K562 (cell line): ENCODE results near the gene ZCCHC3. TPM values are rescaled to one million over a fixed set of nuclear protein-coding genes. Genes with fewer than 3 reads are reported as not detected.

Source experiments
- EHMT2 ChIP-seq: fragments of 450-650 bp; IDR thresholded peaks from 2 replicates; pipeline ENCODE4 v1.6.1; 2018; ENCODE audit warnings: antibody characterized with exemption
- ETS2 ChIP-seq: IDR thresholded peaks from 2 replicates; pipeline ENCODE4 v1.6.1; 2016; ENCODE audit warnings: borderline replicate concordance, missing genetic modification characterization, mild to moderate bottlenecking, moderate library complexity, missing compliant biosample characterization; ENCODE audit not compliant: poor library complexity, severe bottlenecking
- ETV6 ChIP-seq, 3 experiments: fragments of 150-350 bp in 1 of 3; sonication (generic) in 1 of 3; formaldehyde crosslinking in 1 of 3; IDR thresholded peaks; 2 replicates each; pipeline versions ENCODE4 v1.6.1 to v1.8.0; 2014 to 2022; ENCODE audit warnings: borderline replicate concordance in 2 of 3, low read depth in 2 of 3, antibody characterized with exemption in 1 of 3, low read length in 1 of 3, mild to moderate bottlenecking in 1 of 3, missing genetic modification reagents in 1 of 3
- GTF2A2 ChIP-seq: IDR thresholded peaks from 2 replicates; pipeline ENCODE4 v1.6.1; 2016; ENCODE audit warnings: mild to moderate bottlenecking, missing genetic modification characterization, missing compliant biosample characterization
- HMG20B ChIP-seq: fragments of 250-450 bp; sonication (Bioruptor Pico); IDR thresholded peaks from 2 replicates; pipeline ENCODE4 v1.5.0; 2021; ENCODE audit warnings: mild to moderate bottlenecking
- JUN ChIP-seq, 2 experiments: sonication (generic) in 1 of 2; formaldehyde crosslinking in 1 of 2; IDR thresholded peaks; 2 replicates each; pipeline versions ENCODE4 v1.6.1 to v1.8.0; 2012 to 2022; ENCODE audit warnings: borderline replicate concordance in 2 of 2, mild to moderate bottlenecking in 2 of 2, improper control_type of control experiment in 1 of 2, low read depth in 1 of 2, low read length in 1 of 2, missing genetic modification reagents in 1 of 2
- KAT7 ChIP-seq: sonication (generic); formaldehyde crosslinking; IDR thresholded peaks from 2 replicates; pipeline ENCODE4 v1.8.0; 2022; ENCODE audit warnings: missing genetic modification reagents, mild to moderate bottlenecking, borderline replicate concordance
- KDM4B ChIP-seq, 2 experiments: fragments of 450-650 bp in 1 of 2; sonication (generic) in 1 of 2; IDR thresholded peaks; 2 replicates each; pipeline ENCODE4 v1.6.1; 2016 to 2017; ENCODE audit warnings: borderline replicate concordance in 2 of 2, antibody characterized with exemption in 1 of 2, low read depth in 1 of 2, mild to moderate bottlenecking in 1 of 2
- MYBL2 ChIP-seq, 2 experiments: fragments of 450-650 bp in 1 of 2; sonication (generic) in 1 of 2; formaldehyde crosslinking in 1 of 2; IDR thresholded peaks; 2 replicates each; pipeline versions ENCODE4 v1.6.1 to v1.8.1; 2017 to 2022; ENCODE audit warnings: borderline replicate concordance in 1 of 2, inconsistent platforms in 1 of 2, low read depth in 1 of 2, mild to moderate bottlenecking in 1 of 2, missing genetic modification reagents in 1 of 2, moderate library complexity in 1 of 2
- NFIC ChIP-seq: fragments of 450-650 bp; IDR thresholded peaks from 2 replicates; pipeline ENCODE4 v1.6.1; 2017; ENCODE audit warnings: mild to moderate bottlenecking, inconsistent platforms
- PCBP1 ChIP-seq: fragments of 200-400 bp; formaldehyde crosslinking; IDR thresholded peaks from 2 replicates; pipeline ENCODE4 v1.6.1; 2018; ENCODE audit warnings: mild to moderate bottlenecking, low read depth, low read length; ENCODE audit not compliant: poor library complexity, severe bottlenecking
- PHB ChIP-seq: fragments of 250-450 bp; sonication (Bioruptor Pico); IDR thresholded peaks from 2 replicates; pipeline ENCODE4 v1.5.0; 2021
- SAFB2 ChIP-seq: fragments of 200-400 bp; formaldehyde crosslinking; IDR thresholded peaks from 2 replicates; pipeline ENCODE4 v1.6.1; 2018; ENCODE audit warnings: borderline replicate concordance, low read length, low read depth, moderate library complexity; ENCODE audit not compliant: severe bottlenecking
- SFPQ ChIP-seq: fragments of 200-400 bp; formaldehyde crosslinking; IDR thresholded peaks from 2 replicates; pipeline ENCODE4 v1.6.1; 2017; ENCODE audit warnings: mild to moderate bottlenecking, low read depth, low read length, moderate library complexity
- SMARCC2 ChIP-seq: fragments of 450-650 bp; IDR thresholded peaks from 2 replicates; pipeline ENCODE4 v1.6.1; 2017; ENCODE audit warnings: antibody characterized with exemption, moderate library complexity, mild to moderate bottlenecking, low read depth
- SRSF3 ChIP-seq: fragments of 200-400 bp; formaldehyde crosslinking; IDR thresholded peaks from 2 replicates; pipeline ENCODE4 v1.6.1; 2016; ENCODE audit warnings: mild to moderate bottlenecking, low read length, moderate library complexity; ENCODE audit not compliant: insufficient read depth
- STAT5A ChIP-seq: IDR thresholded peaks from 2 replicates; pipeline ENCODE4 v1.6.1; 2012; ENCODE audit warnings: low read length, inconsistent platforms, borderline replicate concordance
- TAF7 ChIP-seq: fragments of 450-650 bp; IDR thresholded peaks from 2 replicates; pipeline ENCODE4 v1.6.1; 2016; ENCODE audit warnings: missing genetic modification characterization, missing compliant biosample characterization
- TEAD1 ChIP-seq, 2 experiments: fragments of 450-650 bp in 1 of 2; sonication (generic) in 1 of 2; formaldehyde crosslinking; IDR thresholded peaks; 2 replicates each; pipeline versions ENCODE4 v1.4.0 to v1.8.0; 2020 to 2022; ENCODE audit warnings: mild to moderate bottlenecking in 2 of 2, missing genetic modification reagents in 1 of 2
- YY1 ChIP-seq, 3 experiments: IDR thresholded peaks; 2 replicates each; pipeline ENCODE4 v1.6.1; 2011; ENCODE audit warnings: low read length in 2 of 3, mild to moderate bottlenecking in 2 of 3, moderate library complexity in 2 of 3, borderline replicate concordance in 1 of 3, control low read depth in 1 of 3, low read depth in 1 of 3; ENCODE audit not compliant: insufficient read depth in 3 of 3, insufficient replicate concordance in 2 of 3, control insufficient read depth in 1 of 3, insufficient read length in 1 of 3; ENCODE audit errors: extremely low read depth in 1 of 3
- ZNF384 ChIP-seq: IDR thresholded peaks from 2 replicates; pipeline ENCODE4 v1.6.1; 2012; ENCODE audit warnings: low read depth, low read length, improper control_type of control experiment
- ZNF76 ChIP-seq: fragments of 250-450 bp; sonication (Bioruptor Pico); IDR thresholded peaks from 2 replicates; pipeline ENCODE4 v1.4.0; 2020; ENCODE audit warnings: mild to moderate bottlenecking, moderate library complexity, borderline replicate concordance
- polyA plus RNA-seq, 8 experiments: library from polyadenylated mRNA; depleted of rRNA in 4 of 8; stranded (reverse) in 5 of 8; unstranded in 3 of 8; fragments of >200 nt; fragmentation: Nextera tagmentation in 2 of 8; fragmentation: Illumina TruSeq in 1 of 8; extraction: Ambion mirVana in 2 of 8; extraction: Trizol in 1 of 8; gene quantifications; 2 replicates each; pipeline versions ENCODE4 v1.2.1 to v1.2.3, GENCODE V29; 2011 to 2014; ENCODE audit warnings: inconsistent platforms in 1 of 8, missing spikeins in 1 of 8
- total RNA-seq, 7 experiments: library from RNA; depleted of rRNA in 6 of 7; stranded (reverse); fragments of >200 nt in 6 of 7; fragmentation: Illumina TruSeq in 2 of 7; extraction: Trizol in 2 of 7; gene quantifications; 2 replicates each; pipeline versions ENCODE4 v1.2.1 to v1.2.3, GENCODE V29; 2011 to 2021; ENCODE audit warnings: low replicate concordance in 1 of 7

ZCCHC3 gene
- total and polyA plus RNA-seq, 9 of the 15 experiments (the other 6 are each of a cell fraction or from before 2014, with no cell fraction given) = 2.8 to 23.3 (median 16.5) TPM

GRCh38 chr20:347640-348484 is 50.5 kb downstream of the ZCCHC3 start (continued):
- no peak for TF ChIP-seq ZNF384
- TF ChIP-seq KDM4B (IDR thresholded peaks at IDR 0.05; ENCODE audit: borderline replicate concordance in 2 of 2, low read depth in 1 of 2) = 0 out of 4 replicates have a peak, but pooled peaks of 1 of the 2 experiments have one; percentile 71
- TF ChIP-seq EHMT2 = 0 out of 2 replicates have a peak, but pooled peaks have one; percentile 29
- TF ChIP-seq SRSF3 = no peak
- TF ChIP-seq SMARCC2 = no peak
- TF ChIP-seq ETV6 (IDR thresholded peaks at IDR 0.05; ENCODE audit: borderline replicate concordance in 1 of 2, low read depth in 2 of 2, low read length in 1 of 2) = no peak
- TF ChIP-seq ETV6 (CRISPR knock-in tag; IDR thresholded peaks at IDR 0.05; ENCODE audit: borderline replicate concordance) = no peak
- TF ChIP-seq JUN (IDR thresholded peaks at IDR 0.05; ENCODE audit: borderline replicate concordance, low read depth, low read length) = no peak
- TF ChIP-seq JUN (CRISPR knock-in tag; IDR thresholded peaks at IDR 0.05; ENCODE audit: borderline replicate concordance) = no peak
- peak; percentile 64 for TF ChIP-seq NFIC
- TF ChIP-seq HMG20B = no peak
- TF ChIP-seq KAT7 (CRISPR knock-in tag) = no peak
- TF ChIP-seq YY1 (IDR thresholded peaks at IDR 0.05; ENCODE audit: borderline replicate concordance in 1 of 3, control insufficient read depth in 1 of 3, extremely low read depth in 1 of 3, insufficient read depth in 3 of 3, insufficient read length in 1 of 3, insufficient replicate concordance in 2 of 3, low read depth in 1 of 3, low read length in 2 of 3) = peak in 2 of 3 experiments; percentile 51 to 78
- TF ChIP-seq ETS2 = no peak
- TF ChIP-seq GTF2A2 = no peak
- TF ChIP-seq SAFB2 = no peak
- TF ChIP-seq SFPQ = no peak
- TF ChIP-seq TEAD1 (CRISPR knock-in tag; IDR thresholded peaks at IDR 0.05) = peak in 1 of 2 experiments; percentile 33; a peak in 1 of 4 replicates
- TF ChIP-seq PCBP1 = no peak
- TF ChIP-seq MYBL2 (IDR thresholded peaks at IDR 0.05; ENCODE audit: low read depth) = no peak
- TF ChIP-seq MYBL2 (CRISPR knock-in tag; IDR thresholded peaks at IDR 0.05; ENCODE audit: borderline replicate concordance) = no peak
- peak; percentile 81 for TF ChIP-seq TAF7 (tag)
- TF ChIP-seq PHB (CRISPR knock-in tag) = no peak
- TF ChIP-seq STAT5A = no peak
- no peak for TF ChIP-seq ZNF76 (CRISPR knock-in tag)
